ENCODE measurements around the gene R3HDML.

The R3HDML gene

GRCh38 chr20:44306927-44307326 lies 29.9 kb upstream of the R3HDML start:
- no peaks in the 10 kb centered on the region for H3K4me1 ChIP-seq
- no peaks in the 10 kb centered on the region for H3K9me3 ChIP-seq
- TF ChIP-seq, protein P1, sequence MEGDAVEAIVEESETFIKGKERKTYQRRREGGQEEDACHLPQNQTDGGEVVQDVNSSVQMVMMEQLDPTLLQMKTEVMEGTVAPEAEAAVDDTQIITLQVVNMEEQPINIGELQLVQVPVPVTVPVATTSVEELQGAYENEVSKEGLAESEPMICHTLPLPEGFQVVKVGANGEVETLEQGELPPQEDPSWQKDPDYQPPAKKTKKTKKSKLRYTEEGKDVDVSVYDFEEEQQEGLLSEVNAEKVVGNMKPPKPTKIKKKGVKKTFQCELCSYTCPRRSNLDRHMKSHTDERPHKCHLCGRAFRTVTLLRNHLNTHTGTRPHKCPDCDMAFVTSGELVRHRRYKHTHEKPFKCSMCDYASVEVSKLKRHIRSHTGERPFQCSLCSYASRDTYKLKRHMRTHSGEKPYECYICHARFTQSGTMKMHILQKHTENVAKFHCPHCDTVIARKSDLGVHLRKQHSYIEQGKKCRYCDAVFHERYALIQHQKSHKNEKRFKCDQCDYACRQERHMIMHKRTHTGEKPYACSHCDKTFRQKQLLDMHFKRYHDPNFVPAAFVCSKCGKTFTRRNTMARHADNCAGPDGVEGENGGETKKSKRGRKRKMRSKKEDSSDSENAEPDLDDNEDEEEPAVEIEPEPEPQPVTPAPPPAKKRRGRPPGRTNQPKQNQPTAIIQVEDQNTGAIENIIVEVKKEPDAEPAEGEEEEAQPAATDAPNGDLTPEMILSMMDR (IDR thresholded peaks at IDR 0.05; ENCODE audit: low read depth, low read length): no peak
- no peak for DNase-seq
- H3K4me3 ChIP-seq (ENCODE audit: low read depth, low read length): no peak overlapping the region
- H3K36me3 ChIP-seq: no peaks in the 10 kb centered on the region
- no peaks in the 10 kb centered on the region for H3K27me3 ChIP-seq

- no peak for DNase-seq
- no peaks in the 10 kb centered on the region for H3K36me3 ChIP-seq
- no peaks in the 10 kb centered on the region for H3K27me3 ChIP-seq
- no peaks in the 10 kb centered on the region for H3K9me3 ChIP-seq
- peak overlapping the region; percentile 98 for H3K4me3 ChIP-seq (ENCODE audit: low read depth, low read length)
- H3K4me1 ChIP-seq: no peaks in the 10 kb centered on the region
- TF ChIP-seq, protein P1 (IDR thresholded peaks at IDR 0.05; ENCODE audit: low read depth, low read length): no peak
These were observed 26.8 kb upstream of the R3HDML start for GRCh38 chr20:44309763-44310663.

DNA sequence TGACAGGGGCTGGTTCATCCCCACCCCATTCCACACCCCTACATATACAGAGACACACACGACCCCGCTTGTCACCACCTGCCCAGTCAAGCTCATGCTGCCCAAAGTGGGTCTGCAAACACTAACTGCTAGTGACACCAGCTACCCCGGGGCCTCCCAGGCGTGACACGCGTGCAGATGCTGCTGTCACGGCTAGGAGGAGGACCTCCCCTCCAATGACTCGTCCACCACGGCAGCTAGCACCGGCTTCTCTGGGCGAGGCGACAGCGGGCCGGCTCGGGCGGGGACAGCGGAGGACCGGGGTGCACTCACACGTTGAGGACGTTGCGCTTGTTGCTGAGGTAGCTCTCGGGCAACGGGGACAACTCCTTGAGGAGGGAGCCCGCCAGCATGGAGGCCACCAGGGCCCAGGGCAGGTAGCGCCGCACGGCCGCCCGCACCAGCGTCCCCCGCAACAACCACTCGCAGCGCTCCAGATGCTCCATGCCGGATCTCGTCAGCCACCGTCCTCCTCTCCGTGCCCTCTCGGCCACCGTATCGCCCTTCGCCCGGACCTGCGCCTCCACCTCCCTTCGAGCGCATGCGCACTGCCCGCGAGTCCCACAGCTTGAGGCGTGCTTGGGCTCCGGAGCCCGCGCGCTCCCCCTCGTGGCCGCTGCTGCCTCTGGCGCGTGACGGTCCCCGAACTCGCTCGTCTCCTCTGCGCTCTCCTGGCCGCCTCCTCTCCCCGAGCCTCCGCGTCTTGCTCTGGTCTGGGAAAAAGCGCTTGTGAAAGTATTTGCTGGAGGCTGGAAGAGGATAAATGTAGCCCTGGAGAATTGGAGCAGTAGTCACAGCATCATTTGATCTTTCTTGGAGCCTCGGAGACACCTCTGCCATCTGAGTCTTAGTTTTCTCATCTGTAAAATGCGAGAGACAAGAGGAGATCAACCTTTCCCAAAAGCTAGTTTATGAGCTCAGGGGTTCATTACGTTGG lies 25.9 kb upstream of the R3HDML start, which contains the start of gene FITM2:
FITM2 (minus strand) TSS at position 539 of the 976 bp plus-strand sequence; CDS start at position 485, 54 bp downstream.
- no peaks in the 10 kb centered on the region for H3K4me1 ChIP-seq
- no peaks in the 10 kb centered on the region for H3K9me3 ChIP-seq
- peak within 1 kb of the TSS; percentile 98 for H3K4me3 ChIP-seq (ENCODE audit: low read depth, low read length)
- TF ChIP-seq, protein P1 (IDR thresholded peaks at IDR 0.05; ENCODE audit: low read depth, low read length): peak; percentile 91
- DNase-seq: peak; percentile 99
- H3K27me3 ChIP-seq: no peaks in the 10 kb centered on the region
- no peaks in the 10 kb centered on the region for H3K36me3 ChIP-seq

GRCh38 chr20:44314870-44315269 lies 22.0 kb upstream of the R3HDML start:
- Histone ChIP-seq H3K27me3 (peaks cover 5% of the 10 kb centered on the region), H3K36me3 (no peaks in the 10 kb centered on the region), H3K9me3 (no peaks in the 10 kb centered on the region), H3K4me1 (no peaks in the 10 kb centered on the region), H3K4me3 (ENCODE audit: low read depth, low read length) (no peak overlapping the region)
- TF ChIP-seq, protein P1 (IDR thresholded peaks at IDR 0.05; ENCODE audit: low read depth, low read length): no peak
- DNase-seq: no peak

DNA sequence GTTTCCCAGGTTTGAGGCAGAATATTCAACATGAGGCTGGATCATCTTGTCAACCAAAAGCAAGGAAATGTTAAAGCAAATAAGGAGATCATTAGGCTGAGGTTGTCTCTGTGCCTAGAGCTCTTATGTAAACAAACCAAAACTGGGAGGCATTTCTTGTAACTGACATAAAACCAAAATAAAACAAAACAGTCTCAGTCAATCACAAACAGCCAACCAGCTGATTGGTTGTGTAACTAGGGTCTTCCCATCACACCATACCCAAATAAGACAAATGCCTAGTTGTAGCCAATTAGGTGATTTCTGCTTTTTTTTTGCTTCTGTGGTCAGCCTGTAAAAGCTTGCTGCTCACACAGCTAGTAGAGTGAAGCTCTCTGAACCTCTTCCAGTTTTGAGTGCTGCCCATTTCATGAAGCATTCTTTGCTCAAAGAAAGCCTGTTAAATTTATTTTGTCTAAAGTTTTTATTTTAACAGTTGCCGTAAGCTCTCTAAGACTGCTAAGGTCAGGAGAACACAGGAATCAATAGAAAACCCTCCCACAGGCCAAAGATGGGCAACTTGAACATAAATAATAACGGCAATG lies 16.9 kb upstream of the R3HDML start:
- no peak for DNase-seq
- H3K4me1 ChIP-seq: no peaks in the 10 kb centered on the region
- no peaks in the 10 kb centered on the region for H3K36me3 ChIP-seq
- H3K9me3 ChIP-seq: no peaks in the 10 kb centered on the region
- TF ChIP-seq, protein P1 (IDR thresholded peaks at IDR 0.05; ENCODE audit: low read depth, low read length): no peak
- peaks cover 5% of the 10 kb centered on the region for H3K27me3 ChIP-seq
- H3K4me3 ChIP-seq (ENCODE audit: low read depth, low read length): no peak overlapping the region
